ENCODE measurements around the gene KLHL6.
"Not testable (repeated sequence)": the region's sequence is repeated elsewhere in the genome, so short reads cannot be mapped to it uniquely, and the experiment has no call there.

KLHL6 gene

GRCh38 chr3:183443395-183444385 lies 111.8 kb downstream of the KLHL6 start:
- no peak for DNase-seq

GRCh38 chr3:183442994-183443393 lies 112.5 kb downstream of the KLHL6 start:
- no peak for DNase-seq

GRCh38 chr3:183440521-183440920 lies 115.0 kb downstream of the KLHL6 start:
- not testable (repeated sequence) for DNase-seq

DNA sequence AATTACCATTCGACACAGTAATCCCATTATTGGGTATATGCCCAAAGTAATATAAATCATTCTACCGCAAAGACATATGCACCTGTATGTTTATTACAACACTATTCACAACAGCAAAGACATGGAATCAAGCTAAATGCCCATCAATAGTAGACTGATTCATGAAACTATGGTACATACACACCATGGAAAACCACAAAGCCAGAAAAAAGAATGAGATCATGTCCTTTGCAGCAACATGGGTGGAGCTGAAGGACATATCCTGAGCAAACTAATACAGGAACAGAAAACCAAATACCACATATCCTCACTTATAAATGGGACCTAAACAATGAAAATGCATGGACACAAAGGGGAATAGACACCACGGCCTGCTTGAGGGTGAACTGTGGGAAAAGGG lies 116.0 kb downstream of the KLHL6 start:
- DNase-seq, result no peak

DNA sequence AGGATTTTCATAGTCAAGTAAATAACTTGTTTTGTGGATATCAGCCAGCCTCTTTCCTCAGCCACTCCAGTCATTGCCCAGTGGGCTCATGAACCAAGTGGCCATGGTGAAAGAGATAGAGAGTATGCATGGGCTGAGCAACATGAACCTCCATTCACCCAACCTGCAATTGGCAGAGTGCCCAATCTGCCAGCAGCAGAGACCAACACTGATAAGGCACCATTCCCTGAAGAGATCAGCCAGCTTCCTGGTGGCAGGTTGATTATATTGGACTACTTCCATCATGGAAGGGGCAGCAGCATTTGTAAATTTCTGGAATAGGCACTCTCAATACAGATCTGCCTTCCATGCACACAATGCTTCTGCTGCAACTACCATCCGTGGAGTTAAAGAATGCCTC lies 116.8 kb downstream of the KLHL6 start:
- no peak for DNase-seq

- DNase-seq, result no peak
Measured at GRCh38 chr3:183437666-183438564, 117.6 kb downstream of the KLHL6 start.
